A673 (cell line): ENCODE data around the gene GLUD1. TPM values are rescaled to one million over a fixed set of nuclear protein-coding genes. Genes with fewer than 3 reads are reported as not detected.
"Not testable (repeated sequence)": the region's sequence is repeated elsewhere in the genome, so short reads cannot be mapped to it uniquely, and the experiment has no call there.

Source experiments
- BruUV-seq: library from RNA; stranded (reverse); fragments of 400-500 nt; replicated peaks from 2 replicates; lab custom pipeline; 2021; lab: Mats Ljungman, UMichigan
- CTCF ChIA-PET: fragments of 300-600 bp; sonication (Branson Sonifier 250); formaldehyde crosslinking; loops from one replicate; lab custom pipeline; 2022; ENCODE audit warnings: antibody characterized with exemption; lab: Charles Lee
- POLR2A ChIA-PET: fragments of 300-600 bp; sonication (Branson Sonifier 250); formaldehyde crosslinking; loops from one replicate; lab custom pipeline; 2022; ENCODE audit warnings: antibody characterized with exemption; ENCODE audit not compliant: low non-redundant PET; lab: Charles Lee
- DNase-seq: peaks from one replicate; pipeline ENCODE4 v3.0.0-alpha.2; 2015; ENCODE audit warnings: low spot score
- H3K27ac ChIP-seq: fragments of 200-600 bp; sonication (generic); 2 replicates; pipeline ENCODE4 v1.5.1; 2016; ENCODE audit warnings: mixed run types, low read depth, mild to moderate bottlenecking, mixed read lengths, antibody characterized with exemption, low read length; ENCODE audit not compliant: poor library complexity, severe bottlenecking
- H3K27me3 ChIP-seq: fragments of 200-600 bp; sonication (generic); replicated peaks from 2 replicates; pipeline ENCODE4 v1.6.1; 2017; ENCODE audit warnings: mixed run types, low read depth, mild to moderate bottlenecking, mixed read lengths, antibody characterized with exemption, low read length; ENCODE audit not compliant: insufficient read depth, poor library complexity
- H3K36me3 ChIP-seq: fragments of 200-600 bp; sonication (generic); 2 replicates; pipeline ENCODE4 v1.6.1; 2016; ENCODE audit warnings: mixed run types, mild to moderate bottlenecking, mixed read lengths, antibody characterized with exemption, low read length; ENCODE audit not compliant: insufficient read depth, poor library complexity, severe bottlenecking
- H3K4me1 ChIP-seq: fragments of 200-600 bp; sonication (generic); 2 replicates; pipeline ENCODE4 v1.6.1; 2017; ENCODE audit warnings: mixed run types, mild to moderate bottlenecking, mixed read lengths, antibody characterized with exemption, low read length; ENCODE audit not compliant: insufficient read depth, poor library complexity, severe bottlenecking
- H3K4me3 ChIP-seq: fragments of 200-600 bp; sonication (generic); 2 replicates; pipeline ENCODE4 v1.5.1; 2016; ENCODE audit warnings: low read depth, mixed run types, mild to moderate bottlenecking, mixed read lengths, low read length; ENCODE audit not compliant: poor library complexity, severe bottlenecking
- H3K9me3 ChIP-seq: fragments of 200-600 bp; sonication (generic); 2 replicates; pipeline ENCODE4 v1.6.1; 2016; ENCODE audit warnings: mixed run types, low read depth, mild to moderate bottlenecking, mixed read lengths, antibody characterized with exemption, low read length; ENCODE audit not compliant: poor library complexity, severe bottlenecking
- EZH2 ChIP-seq: fragments of 200-600 bp; sonication (generic); IDR thresholded peaks from 2 replicates; pipeline ENCODE4 v1.6.1; 2017; ENCODE audit warnings: borderline replicate concordance, low read depth, mild to moderate bottlenecking, mixed read lengths, antibody characterized with exemption, low read length; ENCODE audit not compliant: poor library complexity, severe bottlenecking
- intact Hi-C: fragments of 100-400 bp; cut with micrococcal nuclease; formaldehyde crosslinking; loops from one replicate; pipeline ENCODE4 v1.10.0; 2022; ENCODE audit not compliant: unreplicated experiment
- total RNA-seq: library from RNA; stranded (reverse); gene quantifications from 2 replicates; pipeline ENCODE4 v1.2.3, GENCODE V29; 2021
- TF ChIP-seq, protein P1 (sequence below): fragments of 300-800, 200-600 bp; sonication (generic); conservative IDR thresholded peaks from 2 replicates; pipeline ENCODE4 v1.5.1; 2017; ENCODE audit warnings: low read depth, mild to moderate bottlenecking, antibody characterized with exemption, low read length, moderate library complexity, mixed read lengths

GLUD1 gene
- total RNA-seq, 1 experiment from 2014 or later, result 142 TPM

DNA sequence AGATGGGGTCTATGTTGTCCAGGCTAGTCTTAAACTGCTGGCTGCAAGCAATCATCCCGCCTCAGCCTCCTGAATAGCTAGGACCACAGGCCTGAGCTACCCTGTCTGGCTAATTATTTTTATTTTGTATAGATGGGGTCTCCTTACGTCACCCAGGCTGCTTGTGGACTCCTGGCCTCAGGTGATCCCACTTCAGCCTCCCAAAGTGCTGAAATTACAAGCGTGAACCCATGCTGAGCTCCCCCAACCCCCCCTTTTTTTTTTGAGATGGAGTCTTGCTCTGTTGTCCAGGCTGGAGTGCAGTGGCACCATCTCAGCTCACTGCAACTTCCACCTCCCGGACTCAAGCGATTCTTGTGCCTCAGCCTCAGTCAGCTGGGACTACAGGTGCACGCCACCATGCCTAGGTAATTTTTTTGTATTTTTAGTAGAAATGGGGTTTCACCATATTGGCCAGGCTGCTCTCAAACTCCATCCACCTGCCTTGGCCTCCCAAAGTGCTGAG, 49.2 kb downstream of the GLUD1 start:
- H3K9me3 ChIP-seq, result no peaks in the 10 kb centered on the region
- intact Hi-C loops, result no loop called here
- TF ChIP-seq, protein P1, sequence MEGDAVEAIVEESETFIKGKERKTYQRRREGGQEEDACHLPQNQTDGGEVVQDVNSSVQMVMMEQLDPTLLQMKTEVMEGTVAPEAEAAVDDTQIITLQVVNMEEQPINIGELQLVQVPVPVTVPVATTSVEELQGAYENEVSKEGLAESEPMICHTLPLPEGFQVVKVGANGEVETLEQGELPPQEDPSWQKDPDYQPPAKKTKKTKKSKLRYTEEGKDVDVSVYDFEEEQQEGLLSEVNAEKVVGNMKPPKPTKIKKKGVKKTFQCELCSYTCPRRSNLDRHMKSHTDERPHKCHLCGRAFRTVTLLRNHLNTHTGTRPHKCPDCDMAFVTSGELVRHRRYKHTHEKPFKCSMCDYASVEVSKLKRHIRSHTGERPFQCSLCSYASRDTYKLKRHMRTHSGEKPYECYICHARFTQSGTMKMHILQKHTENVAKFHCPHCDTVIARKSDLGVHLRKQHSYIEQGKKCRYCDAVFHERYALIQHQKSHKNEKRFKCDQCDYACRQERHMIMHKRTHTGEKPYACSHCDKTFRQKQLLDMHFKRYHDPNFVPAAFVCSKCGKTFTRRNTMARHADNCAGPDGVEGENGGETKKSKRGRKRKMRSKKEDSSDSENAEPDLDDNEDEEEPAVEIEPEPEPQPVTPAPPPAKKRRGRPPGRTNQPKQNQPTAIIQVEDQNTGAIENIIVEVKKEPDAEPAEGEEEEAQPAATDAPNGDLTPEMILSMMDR, result no peak
- no peak for TF ChIP-seq EZH2
- H3K27ac ChIP-seq, result no peak overlapping the region
- DNase-seq, result no peak
- H3K27me3 ChIP-seq, result no peaks in the 10 kb centered on the region
- no TSS peak for BruUV-seq
- ChIA-PET POLR2A (no interaction called here), CTCF (no interaction called here)
- peaks cover 25% of the 10 kb centered on the region for H3K36me3 ChIP-seq
- H3K4me1 ChIP-seq, result no peaks in the 10 kb centered on the region
- no peak overlapping the region for H3K4me3 ChIP-seq

DNA sequence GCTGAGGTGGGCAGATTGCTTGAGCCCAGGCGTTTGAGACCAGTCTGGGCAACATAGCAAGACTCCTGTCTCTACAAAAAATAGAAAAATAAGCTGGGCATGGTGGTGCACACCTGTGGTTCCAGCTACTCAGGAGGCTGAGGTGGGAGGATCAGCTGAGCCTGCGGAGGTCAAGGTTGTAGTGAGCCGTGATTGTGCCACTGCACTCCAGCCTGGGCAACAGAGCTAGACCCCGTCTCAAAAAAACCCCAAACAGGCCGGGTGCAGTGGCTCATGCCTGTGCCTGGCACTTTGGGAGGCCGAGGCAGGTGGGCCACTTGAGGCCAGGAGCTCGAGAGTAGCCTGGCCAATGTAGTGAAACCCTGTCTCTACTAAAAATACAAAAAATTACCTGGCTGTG, 51.1 kb downstream of the GLUD1 start:
- POLR2A ChIA-PET, result not testable (repeated sequence)

DNA sequence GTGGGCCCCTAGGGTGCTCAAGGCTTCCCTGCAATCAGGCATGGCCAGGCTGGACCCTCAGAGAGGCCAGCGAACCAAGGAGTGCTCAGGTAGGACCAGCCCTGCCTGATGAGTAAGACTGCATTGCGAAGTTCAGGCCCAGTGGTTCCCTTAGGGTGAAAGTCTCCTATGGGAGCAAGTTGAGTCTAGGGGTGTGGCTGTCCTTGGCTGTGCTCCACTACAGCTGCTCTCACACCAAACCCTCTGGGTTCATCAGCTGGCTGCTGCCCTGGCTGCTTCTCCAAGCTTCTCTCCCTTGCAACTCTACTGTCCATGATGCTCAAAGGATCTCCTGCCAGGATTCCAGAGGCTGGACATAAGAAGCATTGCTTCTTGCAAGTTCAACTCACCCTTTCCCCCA, 55.9 kb downstream of the GLUD1 start:
- CTCF ChIA-PET, result no interaction called here
- Histone ChIP-seq H3K4me3 (no peak overlapping the region), H3K9me3 (no peaks in the 10 kb centered on the region), H3K27me3 (no peaks in the 10 kb centered on the region), H3K4me1 (no peaks in the 10 kb centered on the region), H3K27ac (no peak overlapping the region), H3K36me3 (no peaks in the 10 kb centered on the region)
- no peak for TF ChIP-seq EZH2
- TF ChIP-seq, protein P1, result no peak
- DNase-seq, result no peak
- no TSS peak for BruUV-seq
- POLR2A ChIA-PET, result no interaction called here
- intact Hi-C loops, result no loop called here

More for the DNA sequence above, 51.1 kb downstream of the GLUD1 start:
- H3K27ac ChIP-seq, BruUV-seq, intact Hi-C loops, H3K4me1 ChIP-seq, H3K36me3 ChIP-seq, H3K9me3 ChIP-seq, H3K27me3 ChIP-seq, DNase-seq, CTCF ChIA-PET, H3K4me3 ChIP-seq: not testable (repeated sequence)

GRCh38 chr10:87038286-87038717, 56.3 kb downstream of the GLUD1 start:
- Histone ChIP-seq H3K4me1 (no peaks in the 10 kb centered on the region), H3K27ac (no peak overlapping the region), H3K4me3 (no peak overlapping the region), H3K27me3 (no peaks in the 10 kb centered on the region), H3K9me3 (no peaks in the 10 kb centered on the region), H3K36me3 (no peaks in the 10 kb centered on the region)
- BruUV-seq, result no TSS peak
- TF ChIP-seq, protein P1, result no peak
- no peak for TF ChIP-seq EZH2
- intact Hi-C loops, result no loop called here
- no peak for DNase-seq
- ChIA-PET CTCF (no interaction called here), POLR2A (no interaction called here)
